IPS-15b (cell line): ENCODE measurements around the gene DCAF6.

Source experiments
- H3K27me3 ChIP-seq: one replicate; pipeline ENCODE4 v1.6.1; 2013; ENCODE audit warnings: low read length; ENCODE audit not compliant: control insufficient read depth, insufficient read depth
- H3K36me3 ChIP-seq: one replicate; pipeline ENCODE4 v1.6.1; 2013; ENCODE audit warnings: low read length; ENCODE audit not compliant: control insufficient read depth, insufficient read depth
- H3K4me1 ChIP-seq: one replicate; pipeline ENCODE4 v1.6.1; 2013; ENCODE audit warnings: mild to moderate bottlenecking, low read length; ENCODE audit not compliant: control insufficient read depth, insufficient read depth
- H3K4me3 ChIP-seq: one replicate; pipeline ENCODE4 v1.5.1; 2013; ENCODE audit warnings: low read depth, low read length
- H3K9ac ChIP-seq: one replicate; pipeline ENCODE4 v1.6.1; 2013; ENCODE audit warnings: low read depth, mild to moderate bottlenecking, low read length
- H3K9me3 ChIP-seq: one replicate; pipeline ENCODE4 v1.6.1; 2013; ENCODE audit warnings: mild to moderate bottlenecking, low read length; ENCODE audit not compliant: control insufficient read depth, insufficient read depth

DCAF6 gene

DNA sequence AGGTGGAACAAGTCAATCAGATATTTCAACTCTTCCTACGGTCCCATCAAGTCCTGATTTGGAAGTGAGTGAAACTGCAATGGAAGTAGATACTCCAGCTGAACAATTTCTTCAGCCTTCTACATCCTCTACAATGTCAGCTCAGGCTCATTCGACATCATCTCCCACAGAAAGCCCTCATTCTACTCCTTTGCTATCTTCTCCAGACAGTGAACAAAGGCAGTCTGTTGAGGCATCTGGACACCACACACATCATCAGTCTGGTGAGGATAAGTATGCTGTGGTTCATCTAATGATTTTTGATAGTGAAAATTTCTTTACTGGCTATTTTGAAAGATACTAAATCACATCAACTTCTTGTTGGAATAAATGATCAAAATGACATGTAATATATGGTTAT is 68.0 kb downstream of the DCAF6 start:
- no peak overlapping the region for H3K4me3 ChIP-seq
- H3K36me3 ChIP-seq = no peaks in the 10 kb centered on the region
- H3K9ac ChIP-seq = no peak overlapping the region
- H3K9me3 ChIP-seq = no peaks in the 10 kb centered on the region
- no peaks in the 10 kb centered on the region for H3K27me3 ChIP-seq
- H3K4me1 ChIP-seq = peaks cover 3% of the 10 kb centered on the region

DNA sequence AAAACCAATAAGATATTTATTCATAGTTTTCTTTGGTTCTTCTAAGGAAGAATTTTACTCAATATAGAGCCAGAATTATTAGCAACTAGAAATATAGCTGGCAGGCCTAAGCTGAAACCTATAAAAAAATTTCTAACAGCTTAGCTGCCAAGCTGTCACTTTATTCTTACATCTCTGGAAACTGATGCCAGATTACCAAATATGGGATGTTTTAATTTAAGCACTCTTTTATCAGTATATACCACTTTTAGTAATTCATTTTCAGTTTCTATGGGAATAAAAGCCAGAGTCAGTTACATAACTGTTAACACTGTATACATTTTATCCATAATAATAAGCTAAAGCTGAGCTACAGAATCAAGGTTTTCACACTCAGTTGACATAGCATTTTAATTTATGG is 69.0 kb downstream of the DCAF6 start:
- Histone ChIP-seq H3K4me1 (peaks cover 3% of the 10 kb centered on the region), H3K27me3 (no peaks in the 10 kb centered on the region), H3K4me3 (no peak overlapping the region), H3K9ac (no peak overlapping the region), H3K9me3 (no peaks in the 10 kb centered on the region), H3K36me3 (no peaks in the 10 kb centered on the region)

DNA sequence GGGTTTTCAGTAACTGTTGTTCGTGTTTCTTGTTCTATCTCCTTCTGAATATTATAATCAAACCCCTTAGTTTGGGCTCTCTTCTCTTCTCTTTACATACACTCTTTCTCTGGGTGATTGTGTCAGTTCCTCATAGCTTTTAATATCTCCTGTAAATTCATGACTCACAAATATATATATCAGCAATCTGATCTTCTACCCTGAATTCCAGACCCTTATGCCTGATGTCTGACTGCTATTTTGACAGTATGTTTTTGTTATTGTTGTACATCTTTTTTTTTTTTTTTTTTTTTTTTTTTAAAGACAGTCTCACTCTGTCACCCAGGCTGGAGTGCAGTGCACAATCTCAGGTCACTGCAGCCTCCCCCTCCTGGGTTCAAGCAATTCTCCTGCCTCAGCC is 71.2 kb downstream of the DCAF6 start:
- Histone ChIP-seq H3K4me3 (no peak overlapping the region), H3K9me3 (no peaks in the 10 kb centered on the region), H3K36me3 (no peaks in the 10 kb centered on the region), H3K4me1 (peaks cover 3% of the 10 kb centered on the region), H3K27me3 (no peaks in the 10 kb centered on the region), H3K9ac (no peak overlapping the region)

DNA sequence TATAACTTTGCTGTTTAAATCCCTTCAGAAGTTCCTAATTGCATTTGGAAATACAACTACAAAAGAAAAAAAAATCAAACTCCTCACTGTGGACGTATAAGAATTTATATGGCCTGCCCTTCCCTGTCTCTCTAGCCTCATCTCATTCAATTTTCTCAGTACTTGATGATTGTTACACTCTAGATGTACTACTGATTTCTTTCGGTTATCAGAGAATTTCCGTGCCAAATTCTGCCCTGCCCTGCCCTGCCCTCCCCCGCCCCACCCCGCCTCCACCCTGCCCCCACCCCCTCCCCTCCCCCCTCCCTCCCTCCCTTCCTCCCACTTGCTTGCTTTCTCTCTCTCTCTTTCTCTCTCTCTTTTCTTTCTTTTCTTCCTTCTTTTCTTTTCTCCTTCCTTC is 72.1 kb downstream of the DCAF6 start:
- Histone ChIP-seq H3K9ac (no peak overlapping the region), H3K9me3 (no peaks in the 10 kb centered on the region), H3K4me3 (no peak overlapping the region), H3K4me1 (peaks cover 3% of the 10 kb centered on the region), H3K36me3 (no peaks in the 10 kb centered on the region), H3K27me3 (no peaks in the 10 kb centered on the region)

DNA sequence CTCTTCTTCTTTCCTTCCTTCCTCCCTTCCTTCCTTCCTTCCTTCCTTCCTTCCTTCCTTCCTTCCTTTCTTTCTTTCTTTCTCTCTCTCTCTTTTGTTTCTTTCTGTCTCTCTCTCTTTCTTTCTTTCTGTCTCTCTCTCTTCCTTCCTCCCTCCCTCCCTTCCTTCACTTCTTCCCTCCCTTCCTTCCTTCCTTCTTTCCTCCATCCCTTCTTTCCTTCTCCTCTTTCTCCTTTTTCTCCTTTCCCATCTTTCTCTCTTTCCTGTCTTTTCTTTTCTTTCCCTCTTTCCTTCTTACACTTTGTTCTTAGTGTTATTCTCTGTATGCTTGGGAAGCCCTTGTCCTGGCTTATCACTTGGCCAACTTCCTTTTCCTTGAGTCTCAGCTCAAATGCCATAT is 72.8 kb downstream of the DCAF6 start:
- peaks cover 3% of the 10 kb centered on the region for H3K4me1 ChIP-seq
- no peaks in the 10 kb centered on the region for H3K36me3 ChIP-seq
- H3K27me3 ChIP-seq = no peaks in the 10 kb centered on the region
- no peak overlapping the region for H3K9ac ChIP-seq
- H3K4me3 ChIP-seq = no peak overlapping the region
- H3K9me3 ChIP-seq = no peaks in the 10 kb centered on the region

DNA sequence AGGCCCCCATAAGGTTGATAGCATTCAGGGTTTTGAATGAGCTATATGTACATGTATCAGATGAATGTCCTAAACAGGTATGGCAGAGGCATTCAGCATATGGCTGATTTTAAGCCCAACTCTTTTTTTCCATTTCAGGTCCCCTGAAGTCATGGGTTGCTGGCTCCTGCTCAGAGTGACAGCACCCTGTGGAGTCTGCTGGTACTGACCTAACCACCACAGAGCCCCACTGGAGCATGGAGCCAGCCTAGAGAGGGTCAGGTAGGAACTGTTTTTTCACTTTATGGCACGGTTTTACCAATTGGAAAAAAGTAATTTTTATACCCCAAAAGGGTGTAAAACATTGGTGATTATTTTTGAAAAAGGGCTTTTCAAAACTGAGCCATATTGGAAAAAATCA is 82.9 kb downstream of the DCAF6 start:
- Histone ChIP-seq H3K27me3 (no peaks in the 10 kb centered on the region), H3K4me1 (no peaks in the 10 kb centered on the region), H3K9me3 (no peaks in the 10 kb centered on the region), H3K36me3 (peaks cover 3% of the 10 kb centered on the region), H3K4me3 (no peak overlapping the region), H3K9ac (no peak overlapping the region)

DNA sequence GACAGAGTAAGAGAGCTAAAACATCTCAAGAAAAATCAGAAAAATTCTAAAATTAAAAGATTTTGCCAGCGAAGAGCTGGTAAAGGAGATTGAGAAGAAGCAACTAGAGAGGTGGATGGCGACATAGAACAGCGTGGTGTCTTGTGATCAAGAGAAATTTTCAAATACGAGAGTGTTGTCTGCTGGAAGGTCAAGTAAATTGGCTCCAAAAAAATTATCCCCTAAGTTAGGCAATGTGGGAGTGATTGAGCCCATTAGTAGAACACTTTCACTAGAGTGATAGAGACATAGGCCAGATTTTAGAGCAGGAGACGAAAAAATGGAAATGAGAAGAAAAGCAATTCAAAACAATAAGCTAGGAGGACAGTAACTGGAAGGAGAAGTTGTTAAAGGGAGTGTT is 94.7 kb downstream of the DCAF6 start:
- no peaks in the 10 kb centered on the region for H3K9me3 ChIP-seq
- H3K36me3 ChIP-seq = no peaks in the 10 kb centered on the region
- no peaks in the 10 kb centered on the region for H3K4me1 ChIP-seq
- H3K27me3 ChIP-seq = no peaks in the 10 kb centered on the region
- H3K9ac ChIP-seq = no peak overlapping the region
- H3K4me3 ChIP-seq = no peak overlapping the region

DNA sequence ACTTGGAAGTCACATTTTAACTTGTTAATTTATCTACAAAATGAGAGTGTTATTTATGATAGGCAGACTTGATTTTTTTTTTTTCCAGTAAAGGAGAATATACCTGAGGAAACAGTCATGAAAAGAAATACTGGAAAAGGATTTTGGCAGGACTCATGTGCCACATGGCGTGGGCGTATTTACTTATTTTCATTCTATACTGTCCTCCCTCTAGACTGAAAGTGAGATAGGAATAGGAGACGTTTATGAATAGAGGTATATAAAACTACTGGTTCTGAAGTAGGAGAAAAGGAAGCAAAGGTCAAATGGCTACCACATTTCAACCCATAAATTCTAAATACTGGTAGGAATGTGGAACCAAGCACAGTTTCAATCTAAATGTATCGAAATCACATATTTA is 95.1 kb downstream of the DCAF6 start:
- no peak overlapping the region for H3K9ac ChIP-seq
- H3K36me3 ChIP-seq = no peaks in the 10 kb centered on the region
- H3K4me3 ChIP-seq = no peak overlapping the region
- no peaks in the 10 kb centered on the region for H3K4me1 ChIP-seq
- H3K27me3 ChIP-seq = no peaks in the 10 kb centered on the region
- no peaks in the 10 kb centered on the region for H3K9me3 ChIP-seq

DNA sequence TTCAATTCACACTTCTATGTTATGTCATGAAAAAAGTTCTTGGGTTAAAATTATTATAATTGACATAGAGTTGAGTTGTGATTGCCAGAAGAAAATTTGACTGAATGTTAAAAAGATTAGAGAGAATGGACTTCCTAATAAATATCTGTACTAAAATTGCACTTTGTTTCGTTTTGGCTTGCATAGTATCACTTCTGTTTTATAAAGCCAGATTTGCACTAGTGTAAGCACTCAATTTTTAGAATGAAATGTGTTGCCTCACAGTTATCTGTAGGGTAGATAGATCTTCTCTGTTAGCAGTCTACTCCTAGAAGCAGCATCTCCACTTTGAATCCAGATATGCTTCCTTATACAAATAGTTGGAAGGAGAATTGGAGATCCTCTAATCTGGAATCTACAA is 95.5 kb downstream of the DCAF6 start:
- no peaks in the 10 kb centered on the region for H3K4me1 ChIP-seq
- H3K9ac ChIP-seq = no peak overlapping the region
- H3K4me3 ChIP-seq = no peak overlapping the region
- no peaks in the 10 kb centered on the region for H3K27me3 ChIP-seq
- no peaks in the 10 kb centered on the region for H3K36me3 ChIP-seq
- H3K9me3 ChIP-seq = no peaks in the 10 kb centered on the region

DNA sequence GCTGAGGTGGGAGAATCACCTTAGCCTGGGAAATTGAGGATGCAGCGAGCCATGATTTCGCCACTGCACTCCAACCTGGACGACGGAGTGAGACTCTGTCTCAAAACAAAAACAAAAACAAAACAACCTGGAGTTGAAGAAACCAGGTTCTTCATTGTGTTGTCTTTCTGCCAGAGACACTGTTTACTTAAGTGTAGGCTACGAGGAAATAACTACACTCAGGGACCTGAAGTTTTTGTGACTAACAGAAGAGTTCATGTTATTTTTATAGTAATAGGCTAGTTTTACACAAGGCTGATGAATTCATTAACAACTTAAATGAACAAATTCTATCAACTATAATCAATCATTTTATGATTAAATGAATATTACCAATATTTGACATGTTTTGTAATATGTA is 98.9 kb downstream of the DCAF6 start:
- no peaks in the 10 kb centered on the region for H3K27me3 ChIP-seq
- no peak overlapping the region for H3K4me3 ChIP-seq
- H3K9me3 ChIP-seq = no peaks in the 10 kb centered on the region
- H3K9ac ChIP-seq = no peak overlapping the region
- H3K36me3 ChIP-seq = no peaks in the 10 kb centered on the region
- H3K4me1 ChIP-seq = no peaks in the 10 kb centered on the region

DNA sequence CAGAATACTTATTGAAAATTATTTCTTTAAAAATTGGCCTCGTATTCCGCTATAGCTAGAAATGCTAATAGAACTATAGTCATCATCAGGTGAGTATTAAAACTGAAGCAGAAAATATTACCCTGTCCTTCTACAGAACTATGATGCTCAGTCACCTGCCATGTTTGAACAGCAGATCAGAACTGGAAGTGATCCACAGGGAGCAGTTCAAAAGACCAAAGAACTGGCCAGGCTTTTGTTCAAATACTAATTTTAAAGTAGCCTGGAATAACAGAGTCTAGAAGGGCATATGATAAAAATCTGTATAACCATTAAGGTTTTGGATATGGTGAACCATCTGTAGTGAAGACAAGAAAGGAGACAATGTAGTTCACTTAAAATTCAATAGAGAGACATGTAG is 105.9 kb downstream of the DCAF6 start:
- no peaks in the 10 kb centered on the region for H3K4me1 ChIP-seq
- H3K27me3 ChIP-seq = no peaks in the 10 kb centered on the region
- no peaks in the 10 kb centered on the region for H3K36me3 ChIP-seq
- H3K4me3 ChIP-seq = no peak overlapping the region
- no peaks in the 10 kb centered on the region for H3K9me3 ChIP-seq
- H3K9ac ChIP-seq = no peak overlapping the region

DNA sequence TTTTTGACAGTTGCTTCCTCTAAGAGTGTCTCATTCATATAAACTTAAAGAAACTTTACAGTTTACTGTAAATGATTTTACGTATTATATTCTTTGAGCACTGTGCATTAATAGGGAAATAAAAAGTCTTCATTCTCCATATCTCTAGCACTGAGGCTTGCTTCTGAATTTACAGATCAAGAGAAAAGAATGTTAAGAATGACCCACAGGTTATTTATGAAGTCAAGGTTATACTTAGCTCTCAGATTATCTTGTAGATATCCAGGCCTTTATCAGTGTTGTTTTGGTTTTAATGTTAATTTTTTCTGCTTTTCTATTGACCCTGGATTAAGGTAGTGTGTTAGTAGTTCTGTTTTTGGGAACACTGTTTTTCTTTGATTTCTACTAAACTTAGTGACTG is 108.8 kb downstream of the DCAF6 start:
- H3K36me3 ChIP-seq = no peaks in the 10 kb centered on the region
- H3K4me3 ChIP-seq = no peak overlapping the region
- H3K9me3 ChIP-seq = no peaks in the 10 kb centered on the region
- H3K27me3 ChIP-seq = no peaks in the 10 kb centered on the region
- H3K9ac ChIP-seq = no peak overlapping the region
- H3K4me1 ChIP-seq = no peaks in the 10 kb centered on the region

DNA sequence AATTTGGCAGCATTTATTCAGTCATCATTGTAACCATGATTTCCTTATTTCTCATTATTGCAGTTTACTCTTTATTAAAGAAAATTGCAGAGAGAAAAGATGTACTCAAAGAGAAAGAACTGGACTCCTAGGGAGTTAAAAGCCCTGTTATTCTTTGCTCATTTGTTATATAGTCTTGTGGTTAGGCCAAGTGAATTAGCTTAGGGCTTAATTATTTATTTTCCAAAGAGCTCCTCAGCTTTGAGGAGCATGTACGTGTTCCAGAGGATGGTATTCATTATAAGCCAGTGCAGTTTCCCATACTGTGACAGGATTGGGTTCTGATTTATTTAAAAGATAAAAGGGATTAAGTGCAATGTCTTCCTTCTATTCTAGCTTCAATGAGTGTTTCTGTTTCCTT is 113.8 kb downstream of the DCAF6 start:
- H3K9me3 ChIP-seq = no peaks in the 10 kb centered on the region
- no peak overlapping the region for H3K4me3 ChIP-seq
- no peak overlapping the region for H3K9ac ChIP-seq
- H3K27me3 ChIP-seq = no peaks in the 10 kb centered on the region
- H3K36me3 ChIP-seq = no peaks in the 10 kb centered on the region
- H3K4me1 ChIP-seq = no peaks in the 10 kb centered on the region
